ENCODE results near the gene RGL3.
"Not testable (repeated sequence)": the region's sequence is repeated elsewhere in the genome, so short reads cannot be mapped to it uniquely, and the experiment has no call there.

The RGL3 gene

DNA sequence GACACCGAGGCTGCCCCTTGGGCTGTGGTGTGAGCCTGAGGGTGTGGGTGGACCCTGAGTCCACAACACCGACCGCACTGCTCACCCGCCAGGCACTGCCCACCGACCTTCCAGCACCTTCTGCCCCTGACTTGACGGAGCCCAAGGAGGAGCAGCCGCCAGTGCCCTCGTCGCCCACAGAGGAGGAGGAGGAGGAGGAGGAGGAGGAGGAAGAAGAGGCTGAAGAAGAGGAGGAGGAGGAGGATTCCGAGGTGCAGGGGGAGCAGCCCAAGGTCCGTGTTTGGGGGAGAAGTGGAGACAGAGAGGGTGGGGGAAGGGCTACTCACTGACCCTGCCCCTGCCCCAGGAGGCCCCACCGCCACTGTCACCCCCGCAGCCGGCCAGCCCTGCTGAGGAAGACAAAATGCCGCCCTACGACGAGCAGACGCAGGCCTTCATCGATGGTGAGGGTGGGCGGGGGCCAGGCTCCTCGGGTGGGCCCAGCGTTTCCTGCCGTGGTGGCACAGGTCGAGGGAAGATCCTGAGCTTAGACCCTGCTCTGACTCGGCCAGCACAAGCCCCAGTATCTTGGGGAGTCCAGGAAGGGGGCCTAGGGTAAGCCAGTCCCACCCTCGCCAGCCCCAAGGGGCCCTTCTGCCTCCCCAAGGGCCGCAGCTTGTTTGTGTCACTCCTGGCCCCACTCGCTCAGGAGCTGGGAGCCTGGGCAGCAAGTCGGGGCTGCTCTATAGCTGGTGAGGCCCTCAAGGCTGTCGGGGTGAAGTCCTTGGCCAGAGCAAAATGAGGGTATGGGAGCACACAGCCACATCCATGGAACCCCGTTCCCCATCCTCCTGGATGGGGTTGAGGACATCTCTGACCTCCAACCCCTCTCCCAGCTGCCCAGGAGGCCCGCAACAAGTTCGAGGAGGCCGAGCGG lies 28.5 kb upstream of the RGL3 start:
- Histone ChIP-seq H3K27ac (ENCODE audit: low read depth, low read length) (no peak overlapping the region), H3K9ac (ENCODE audit: low read depth, low read length) (no peak overlapping the region), H3K4me1 (ENCODE audit: control insufficient read depth, insufficient read depth, low read length) (peaks cover 7% of the 10 kb centered on the region), H3K27me3 (ENCODE audit: control insufficient read depth, insufficient read depth, low read length) (no peaks in the 10 kb centered on the region), H3K4me3 (ENCODE audit: low read depth, low read length) (no peak overlapping the region), H3K36me3 (ENCODE audit: control insufficient read depth, insufficient read depth, low read length) (peaks cover 70% of the 10 kb centered on the region), H3K9me3 (ENCODE audit: control insufficient read depth, insufficient read depth, low read length) (no peaks in the 10 kb centered on the region)

DNA sequence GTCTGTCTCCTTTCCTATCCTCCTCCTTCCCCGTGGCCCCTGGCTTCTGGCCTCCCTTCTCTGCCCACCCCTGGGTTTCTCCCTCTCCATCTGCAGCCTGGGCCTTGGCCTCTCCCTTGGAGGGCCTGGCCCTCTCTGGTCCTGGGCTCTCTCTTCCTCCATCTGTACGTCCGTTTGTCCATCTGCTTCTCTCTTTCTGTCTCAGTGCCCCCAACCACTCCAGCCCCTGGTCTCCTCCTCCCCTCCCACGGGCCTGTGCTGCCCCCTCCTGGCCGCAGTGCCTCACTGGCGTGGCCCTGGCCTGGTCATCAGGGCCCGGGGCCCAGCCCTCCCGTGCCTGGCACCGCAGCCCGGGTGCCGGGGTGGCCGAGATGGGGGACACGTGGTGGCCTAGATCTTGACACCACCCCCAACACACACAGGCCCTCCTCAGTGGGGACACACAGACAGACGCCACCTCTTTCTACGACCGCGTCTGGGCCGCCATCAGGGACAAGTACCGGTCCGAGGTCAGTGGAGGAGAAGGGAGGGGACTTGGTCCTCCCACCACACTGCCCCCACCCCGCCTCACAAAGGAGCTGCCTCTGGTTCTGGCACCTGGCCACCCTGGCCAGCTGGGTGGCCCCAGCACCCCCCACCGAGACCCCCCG lies 27.7 kb upstream of the RGL3 start:
- H3K27me3 ChIP-seq (ENCODE audit: control insufficient read depth, insufficient read depth, low read length), result no peaks in the 10 kb centered on the region
- H3K36me3 ChIP-seq (ENCODE audit: control insufficient read depth, insufficient read depth, low read length), result peaks cover 79% of the 10 kb centered on the region

DNA sequence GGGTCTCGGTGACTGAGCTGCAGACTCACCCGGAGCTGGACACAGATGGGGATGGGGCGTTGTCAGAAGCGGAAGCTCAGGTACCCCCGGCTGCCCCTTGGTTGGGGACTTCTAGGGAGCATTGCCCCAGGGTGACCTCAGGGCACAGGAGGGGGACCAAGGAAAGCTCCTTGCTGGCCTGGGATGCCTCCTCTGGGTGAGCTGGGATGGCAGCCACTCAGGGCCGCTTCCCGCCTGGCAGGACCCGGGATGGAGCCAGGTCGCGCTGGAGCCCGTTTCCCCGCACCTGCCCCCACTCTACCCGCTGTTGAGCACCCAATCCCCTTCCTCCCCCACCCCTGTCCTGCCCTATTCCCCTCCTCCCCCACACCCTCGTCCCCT lies 27.1 kb upstream of the RGL3 start:
- Histone ChIP-seq H3K27ac (ENCODE audit: low read depth, low read length) (no peak overlapping the region), H3K27me3 (ENCODE audit: control insufficient read depth, insufficient read depth, low read length) (no peaks in the 10 kb centered on the region), H3K9ac (ENCODE audit: low read depth, low read length) (no peak overlapping the region), H3K4me3 (ENCODE audit: low read depth, low read length) (no peak overlapping the region), H3K36me3 (ENCODE audit: control insufficient read depth, insufficient read depth, low read length) (peaks cover 84% of the 10 kb centered on the region), H3K9me3 (ENCODE audit: control insufficient read depth, insufficient read depth, low read length) (no peaks in the 10 kb centered on the region), H3K4me1 (ENCODE audit: control insufficient read depth, insufficient read depth, low read length) (no peaks in the 10 kb centered on the region)

More for the DNA sequence above, 27.7 kb upstream of the RGL3 start:
- H3K4me3 ChIP-seq (ENCODE audit: low read depth, low read length), result no peak overlapping the region
- H3K9ac ChIP-seq (ENCODE audit: low read depth, low read length), result no peak overlapping the region
- H3K4me1 ChIP-seq (ENCODE audit: control insufficient read depth, insufficient read depth, low read length), result 0 out of 2 replicates have a peak, but pooled peaks cover under 1% of the 10 kb centered on the region
- no peak overlapping the region for H3K27ac ChIP-seq (ENCODE audit: low read depth, low read length)
- H3K9me3 ChIP-seq (ENCODE audit: control insufficient read depth, insufficient read depth, low read length), result no peaks in the 10 kb centered on the region

DNA sequence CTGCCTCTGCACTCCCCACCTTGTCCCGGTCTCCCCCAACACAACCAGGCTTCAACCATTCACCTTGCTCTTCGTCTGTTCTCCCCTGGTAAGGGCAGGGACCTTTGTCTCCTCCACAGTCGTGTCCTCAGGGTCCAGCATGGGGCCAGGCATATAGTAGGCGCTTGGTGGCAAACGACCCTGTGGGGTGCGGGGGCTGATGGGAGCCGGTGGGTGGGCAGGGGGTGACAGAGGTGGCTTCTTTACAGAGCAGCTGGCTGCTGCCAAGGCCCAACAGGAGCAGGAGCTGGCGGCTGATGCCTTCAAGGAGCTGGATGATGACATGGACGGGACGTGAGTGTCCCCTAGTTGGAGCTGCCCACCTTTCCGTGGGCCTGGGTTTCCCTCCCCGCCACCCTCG lies 26.0 kb upstream of the RGL3 start:
- no peak overlapping the region for H3K9ac ChIP-seq (ENCODE audit: low read depth, low read length)
- H3K36me3 ChIP-seq (ENCODE audit: control insufficient read depth, insufficient read depth, low read length), result peaks cover 90% of the 10 kb centered on the region
- H3K27ac ChIP-seq (ENCODE audit: low read depth, low read length), result no peak overlapping the region
- no peaks in the 10 kb centered on the region for H3K9me3 ChIP-seq (ENCODE audit: control insufficient read depth, insufficient read depth, low read length)
- H3K27me3 ChIP-seq (ENCODE audit: control insufficient read depth, insufficient read depth, low read length), result no peaks in the 10 kb centered on the region
- no peaks in the 10 kb centered on the region for H3K4me1 ChIP-seq (ENCODE audit: control insufficient read depth, insufficient read depth, low read length)
- H3K4me3 ChIP-seq (ENCODE audit: low read depth, low read length), result no peak overlapping the region

DNA sequence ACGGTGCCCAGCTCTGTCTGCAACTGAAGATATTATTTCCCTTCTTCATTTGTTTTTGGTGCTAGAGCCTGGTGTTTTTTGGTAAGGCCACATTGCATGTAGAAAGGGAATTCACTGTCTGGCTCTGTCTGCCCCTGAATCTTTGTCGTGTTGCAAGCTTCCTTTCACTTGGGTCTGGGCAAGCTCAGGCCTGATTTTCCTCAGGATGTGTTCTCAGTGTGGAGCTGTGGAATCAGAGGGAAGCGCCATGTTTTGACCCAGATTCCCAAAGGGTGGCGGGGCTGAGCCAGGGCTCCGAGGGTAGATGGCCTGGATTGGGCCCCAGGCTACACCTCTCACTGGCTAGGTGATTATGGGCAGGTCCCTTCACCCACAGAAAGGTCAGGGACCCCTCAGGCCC lies 24.9 kb upstream of the RGL3 start:
- no peak overlapping the region for H3K27ac ChIP-seq (ENCODE audit: low read depth, low read length)
- H3K27me3 ChIP-seq (ENCODE audit: control insufficient read depth, insufficient read depth, low read length), result no peaks in the 10 kb centered on the region
- H3K36me3 ChIP-seq (ENCODE audit: control insufficient read depth, insufficient read depth, low read length), result peaks cover 90% of the 10 kb centered on the region
- H3K4me3 ChIP-seq (ENCODE audit: low read depth, low read length), result no peak overlapping the region
- H3K9ac ChIP-seq (ENCODE audit: low read depth, low read length), result no peak overlapping the region
- H3K4me1 ChIP-seq (ENCODE audit: control insufficient read depth, insufficient read depth, low read length), result no peaks in the 10 kb centered on the region
- no peaks in the 10 kb centered on the region for H3K9me3 ChIP-seq (ENCODE audit: control insufficient read depth, insufficient read depth, low read length)

DNA sequence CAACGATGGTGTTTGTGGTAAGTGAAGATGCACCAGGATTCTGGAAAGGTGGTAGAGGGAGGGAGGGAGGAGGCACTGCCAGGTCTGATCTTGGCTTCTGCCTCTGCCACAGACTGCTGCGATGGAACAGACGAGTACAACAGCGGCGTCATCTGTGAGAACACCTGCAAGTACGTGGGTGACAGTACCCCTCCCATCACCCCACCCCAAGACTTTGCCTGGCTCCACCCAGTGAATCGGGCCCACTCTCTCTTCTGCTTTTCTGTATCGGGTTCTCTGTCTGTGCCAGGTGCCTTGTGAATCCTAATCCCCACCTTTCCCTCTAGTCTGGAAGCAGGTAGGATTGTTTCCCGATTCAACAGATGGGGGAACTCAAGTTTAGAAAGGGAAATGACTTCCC lies 18.8 kb upstream of the RGL3 start:
- H3K9ac ChIP-seq (ENCODE audit: low read depth, low read length), result no peak overlapping the region
- peaks cover 11% of the 10 kb centered on the region for H3K4me1 ChIP-seq (ENCODE audit: control insufficient read depth, insufficient read depth, low read length)
- H3K4me3 ChIP-seq (ENCODE audit: low read depth, low read length), result no peak overlapping the region
- no peaks in the 10 kb centered on the region for H3K9me3 ChIP-seq (ENCODE audit: control insufficient read depth, insufficient read depth, low read length)
- no peak overlapping the region for H3K27ac ChIP-seq (ENCODE audit: low read depth, low read length)
- H3K27me3 ChIP-seq (ENCODE audit: control insufficient read depth, insufficient read depth, low read length), result no peaks in the 10 kb centered on the region
- H3K36me3 ChIP-seq (ENCODE audit: control insufficient read depth, insufficient read depth, low read length), result peaks cover 62% of the 10 kb centered on the region

DNA sequence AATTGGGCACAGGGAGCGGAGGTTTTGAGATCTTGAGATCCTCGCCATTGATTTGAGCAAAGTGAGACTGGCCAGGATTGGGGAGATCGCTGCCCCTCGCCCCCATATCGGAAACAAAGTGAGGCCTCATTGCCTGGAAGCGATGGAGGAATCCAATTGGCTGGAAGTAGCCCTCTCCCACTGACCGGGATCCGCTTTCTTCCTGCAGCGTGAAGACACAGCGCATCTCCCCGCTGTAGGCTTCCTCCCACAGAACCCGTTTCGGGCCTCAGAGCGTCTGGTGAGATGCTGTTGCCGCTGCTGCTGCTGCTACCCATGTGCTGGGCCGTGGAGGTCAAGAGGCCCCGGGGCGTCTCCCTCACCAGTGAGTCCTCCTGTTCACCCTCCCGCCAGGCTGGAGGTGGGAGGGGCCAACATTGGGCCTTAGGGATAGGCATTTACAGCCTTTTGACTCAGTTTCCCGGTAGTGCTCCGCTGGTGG lies 16.8 kb upstream of the RGL3 start:
- H3K9me3 ChIP-seq (ENCODE audit: control insufficient read depth, insufficient read depth, low read length), result no peaks in the 10 kb centered on the region
- H3K9ac ChIP-seq (ENCODE audit: low read depth, low read length), result peak overlapping the region; percentile 95
- peak overlapping the region; percentile 88 for H3K27ac ChIP-seq (ENCODE audit: low read depth, low read length)
- H3K27me3 ChIP-seq (ENCODE audit: control insufficient read depth, insufficient read depth, low read length), result no peaks in the 10 kb centered on the region
- H3K4me3 ChIP-seq (ENCODE audit: low read depth, low read length), result peak overlapping the region; percentile 96
- peaks cover 41% of the 10 kb centered on the region for H3K36me3 ChIP-seq (ENCODE audit: control insufficient read depth, insufficient read depth, low read length)
- peaks cover 11% of the 10 kb centered on the region for H3K4me1 ChIP-seq (ENCODE audit: control insufficient read depth, insufficient read depth, low read length)

DNA sequence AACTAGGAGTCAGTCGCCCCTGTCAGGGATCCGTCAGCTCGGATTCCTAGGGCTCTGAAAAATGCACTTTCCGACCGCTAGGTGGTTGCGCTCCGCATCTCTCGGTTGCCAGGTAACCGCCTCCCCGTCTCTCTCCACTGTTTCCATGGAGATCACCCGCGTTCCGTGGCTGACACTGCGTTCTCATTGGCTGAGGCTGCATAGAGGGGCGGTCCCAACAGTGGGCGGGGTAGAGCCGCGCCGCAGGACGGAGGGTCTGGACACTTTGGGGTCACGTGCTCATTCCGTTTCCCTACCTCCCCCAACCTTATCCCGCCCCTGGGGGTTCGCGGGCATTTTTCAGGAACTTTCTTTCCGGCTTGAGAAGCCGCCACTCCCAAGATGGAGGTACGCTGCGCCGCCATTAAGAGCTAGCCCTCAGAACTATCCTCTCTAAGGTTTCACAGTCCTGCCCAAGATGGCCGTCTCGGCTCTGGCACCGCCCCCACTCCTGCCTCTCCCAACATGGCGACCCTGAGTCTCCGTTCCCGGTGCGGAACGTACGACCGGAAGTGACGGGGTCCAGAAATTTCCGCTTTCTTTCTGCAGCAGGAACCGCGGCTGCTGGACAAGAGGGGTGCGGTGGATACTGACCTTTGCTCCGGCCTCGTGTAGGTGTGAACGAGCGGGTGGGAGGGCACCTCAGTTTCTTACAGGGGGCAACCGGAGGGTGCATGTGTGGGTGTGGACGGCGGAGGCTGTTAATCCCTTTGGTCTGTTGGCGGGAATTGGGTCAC lies 16.1 kb upstream of the RGL3 start, which contains the start of the genes ODAD3 and PRKCSH:
TSS of gene ODAD3 (minus strand) at position 65 of the 776 bp plus-strand sequence. CDS start 105 bp downstream, outside the sequence.
TSS of gene PRKCSH (plus strand) at position 579 of the 776 bp plus-strand sequence. CDS start 483 bp downstream, outside the sequence.
- H3K4me1 ChIP-seq (ENCODE audit: control insufficient read depth, insufficient read depth, low read length), result peaks cover 11% of the 10 kb centered on the region
- H3K9ac ChIP-seq (ENCODE audit: low read depth, low read length), result peak within 1 kb of the TSS; percentile 95
- H3K4me3 ChIP-seq (ENCODE audit: low read depth, low read length), result peak within 1 kb of the TSS; percentile 96
- no peaks in the 10 kb centered on the region for H3K9me3 ChIP-seq (ENCODE audit: control insufficient read depth, insufficient read depth, low read length)
- H3K36me3 ChIP-seq (ENCODE audit: control insufficient read depth, insufficient read depth, low read length), result peaks cover 35% of the 10 kb centered on the region
- H3K27ac ChIP-seq (ENCODE audit: low read depth, low read length), result peak within 1 kb of the TSS; percentile 88
- H3K27me3 ChIP-seq (ENCODE audit: control insufficient read depth, insufficient read depth, low read length), result no peaks in the 10 kb centered on the region

DNA sequence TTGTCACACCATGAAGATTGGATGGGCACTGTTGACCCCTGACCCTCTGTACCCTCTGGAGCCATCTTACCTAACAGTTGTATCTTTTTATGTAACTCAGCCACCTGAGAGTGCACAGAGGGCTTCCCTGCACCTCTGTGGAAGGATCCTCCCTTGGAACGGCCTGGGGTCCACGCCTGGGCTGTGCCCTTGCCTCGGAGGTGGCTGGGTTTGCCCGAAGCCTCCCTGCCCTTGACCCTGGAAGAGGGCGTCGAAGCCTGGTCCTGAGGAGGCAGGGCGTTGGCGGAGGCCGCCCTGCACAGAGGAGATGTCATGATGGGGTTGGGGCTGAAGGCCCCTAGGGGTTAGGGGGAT lies 15.6 kb upstream of the RGL3 start:
- H3K4me1 ChIP-seq (ENCODE audit: control insufficient read depth, insufficient read depth, low read length), result peaks cover 11% of the 10 kb centered on the region
- H3K9me3 ChIP-seq (ENCODE audit: control insufficient read depth, insufficient read depth, low read length), result no peaks in the 10 kb centered on the region
- no peak overlapping the region for H3K9ac ChIP-seq (ENCODE audit: low read depth, low read length)
- no peaks in the 10 kb centered on the region for H3K27me3 ChIP-seq (ENCODE audit: control insufficient read depth, insufficient read depth, low read length)
- H3K27ac ChIP-seq (ENCODE audit: low read depth, low read length), result peak overlapping the region; percentile 13
- H3K36me3 ChIP-seq (ENCODE audit: control insufficient read depth, insufficient read depth, low read length), result peaks cover 31% of the 10 kb centered on the region
- H3K4me3 ChIP-seq (ENCODE audit: low read depth, low read length), result peak overlapping the region; percentile 58

DNA sequence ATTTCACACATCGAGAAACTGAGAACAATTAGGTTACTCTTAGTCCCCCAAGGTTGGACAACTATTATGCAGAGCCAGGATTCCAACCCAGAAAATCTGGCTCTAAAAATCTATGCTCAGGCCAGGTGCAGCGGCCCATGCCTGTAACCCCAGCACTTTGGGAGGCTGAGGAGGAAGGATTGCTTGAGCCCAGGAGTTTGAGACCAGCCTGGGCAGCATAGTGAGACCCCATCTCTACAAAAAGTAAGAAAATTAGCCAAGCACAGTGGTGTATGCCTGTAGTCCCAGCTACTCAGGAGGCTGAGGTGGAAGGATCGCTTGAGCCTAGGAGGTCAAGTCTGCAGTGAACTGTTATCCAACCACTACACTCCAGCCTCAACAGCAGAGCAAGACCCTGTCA lies 14.4 kb upstream of the RGL3 start:
- H3K4me1 ChIP-seq (ENCODE audit: control insufficient read depth, insufficient read depth, low read length), result peaks cover 11% of the 10 kb centered on the region
- H3K9me3 ChIP-seq (ENCODE audit: control insufficient read depth, insufficient read depth, low read length); H3K27ac ChIP-seq (ENCODE audit: low read depth, low read length); H3K4me3 ChIP-seq (ENCODE audit: low read depth, low read length); H3K27me3 ChIP-seq (ENCODE audit: control insufficient read depth, insufficient read depth, low read length); H3K9ac ChIP-seq (ENCODE audit: low read depth, low read length): not testable (repeated sequence)
- H3K36me3 ChIP-seq (ENCODE audit: control insufficient read depth, insufficient read depth, low read length), result peaks cover 22% of the 10 kb centered on the region
